NCI-H1092 (cell line): Measurements from ENCODE around the gene EOLA1.
"Not testable (repeated sequence)": the region's sequence is repeated elsewhere in the genome, so short reads cannot be mapped to it uniquely, and the experiment has no call there.

Source experiments
- DNase-seq: peaks from one replicate; lab custom pipeline; 2025; lab: John Stamatoyannopoulos, UW

The EOLA1 gene

GRCh38 chrX:149513825-149514428, 26.9 kb upstream of the EOLA1 start:
- no peak for DNase-seq

- no peak for DNase-seq
Measured at GRCh38 chrX:149515954-149516602, 24.7 kb upstream of the EOLA1 start.

- DNase-seq = no peak
Measured at GRCh38 chrX:149516604-149517003, 24.2 kb upstream of the EOLA1 start.

GRCh38 chrX:149517308-149517707, 23.5 kb upstream of the EOLA1 start:
- DNase-seq = no peak

- DNase-seq = no peak
Measured at GRCh38 chrX:149518236-149518635, 22.6 kb upstream of the EOLA1 start.

- not testable (repeated sequence) for DNase-seq
Measured at GRCh38 chrX:149520636-149521277, 20.1 kb upstream of the EOLA1 start.

GRCh38 chrX:149521438-149521837, 19.4 kb upstream of the EOLA1 start:
- no peak for DNase-seq

GRCh38 chrX:149522916-149523315, 17.9 kb upstream of the EOLA1 start:
- no peak for DNase-seq

- DNase-seq = peak; percentile 5
Measured at GRCh38 chrX:149525389-149525788, 15.4 kb upstream of the EOLA1 start.

- not testable (repeated sequence) for DNase-seq
Measured at GRCh38 chrX:149525903-149526302, 14.9 kb upstream of the EOLA1 start.

- DNase-seq = not testable (repeated sequence)
Measured at GRCh38 chrX:149526318-149527033, 14.3 kb upstream of the EOLA1 start.

GRCh38 chrX:149527705-149528104, 13.1 kb upstream of the EOLA1 start:
- DNase-seq = no peak

GRCh38 chrX:149528381-149528780, 12.4 kb upstream of the EOLA1 start:
- DNase-seq = no peak

GRCh38 chrX:149531599-149531998, 9.2 kb upstream of the EOLA1 start:
- no peak for DNase-seq

GRCh38 chrX:149532868-149533267, 7.9 kb upstream of the EOLA1 start:
- DNase-seq = not testable (repeated sequence)

GRCh38 chrX:149533999-149534398, 6.8 kb upstream of the EOLA1 start:
- not testable (repeated sequence) for DNase-seq

GRCh38 chrX:149534926-149535602, 5.7 kb upstream of the EOLA1 start:
- DNase-seq = not testable (repeated sequence)

- DNase-seq = not testable (repeated sequence)
Measured at GRCh38 chrX:149537474-149537873, 3.3 kb upstream of the EOLA1 start.

GRCh38 chrX:149539283-149540130, 1.3 kb upstream of the EOLA1 start:
- DNase-seq = peak; percentile 78

GRCh38 chrX:149540131-149540620, 636 bp upstream of the EOLA1 start:
- DNase-seq = peak; percentile 94

GRCh38 chrX:149541521-149542047, 772 bp downstream of the EOLA1 start:
- DNase-seq = no peak
